Neural cell (in vitro differentiated cells): Measurements from ENCODE around the gene NRF1. TPM values are rescaled to one million over a fixed set of nuclear protein-coding genes. Genes with fewer than 3 reads are reported as not detected.

Source experiments
- H2AFZ ChIP-seq: fragments of 200-600, 300-800 bp; sonication (generic), shearing (Covaris generic); 2 replicates; pipeline ENCODE4 v1.6.0; 2014; ENCODE audit warnings: low read depth, mild to moderate bottlenecking, antibody characterized with exemption, low read length, moderate library complexity
- H3F3A ChIP-seq: fragments of 200-600 bp; shearing (Covaris generic); 2 replicates; pipeline ENCODE4 v1.6.1; 2016; ENCODE audit warnings: mild to moderate bottlenecking, moderate library complexity, mixed read lengths, antibody characterized with exemption, low read length; ENCODE audit not compliant: insufficient read depth, poor library complexity, severe bottlenecking
- H3K27ac ChIP-seq: fragments of 200-600, 300-800 bp; sonication (generic), shearing (Covaris generic); 2 replicates; pipeline ENCODE4 v1.5.1; 2014; ENCODE audit warnings: mild to moderate bottlenecking, low read length, moderate library complexity
- H3K27me3 ChIP-seq: fragments of 300-800, 200-600 bp; sonication (generic), shearing (Covaris generic); 2 replicates; pipeline ENCODE4 v1.6.0; 2014; ENCODE audit warnings: mild to moderate bottlenecking, low read depth, low read length, moderate library complexity; ENCODE audit not compliant: insufficient read depth
- H3K36me3 ChIP-seq: fragments of 300-800, 200-600 bp; sonication (generic), shearing (Covaris generic); 2 replicates; pipeline ENCODE4 v1.5.1; 2014; ENCODE audit warnings: mild to moderate bottlenecking, antibody characterized with exemption, low read length, moderate library complexity; ENCODE audit not compliant: insufficient read depth
- H3K4me2 ChIP-seq: fragments of 300-800, 200-600 bp; sonication (generic), shearing (Covaris generic); 2 replicates; pipeline ENCODE4 v1.6.0; 2014; ENCODE audit warnings: mild to moderate bottlenecking, low read length
- H3K4me3 ChIP-seq: fragments of 300-800, 200-600 bp; sonication (generic), shearing (Covaris generic); 2 replicates; pipeline ENCODE4 v1.5.1; 2014; ENCODE audit warnings: mild to moderate bottlenecking, low read length, moderate library complexity
- H3K79me2 ChIP-seq: fragments of 200-600 bp; shearing (Covaris generic); replicated peaks from 2 replicates; pipeline ENCODE4 v1.6.0; 2014; ENCODE audit warnings: mild to moderate bottlenecking, low read length, moderate library complexity; ENCODE audit not compliant: insufficient read depth
- H3K9ac ChIP-seq: fragments of 300-800, 200-600 bp; sonication (generic), shearing (Covaris generic); 2 replicates; pipeline ENCODE4 v1.6.1; 2016; ENCODE audit warnings: mild to moderate bottlenecking, low read length, mixed read lengths
- H3K9me2 ChIP-seq: fragments of 200-600 bp; shearing (Covaris generic); 2 replicates; pipeline ENCODE4 v1.6.1; 2016; ENCODE audit warnings: mild to moderate bottlenecking, low read length, mixed read lengths; ENCODE audit not compliant: insufficient read depth
- H3K9me3 ChIP-seq: fragments of 200-600, 300-800 bp; sonication (generic), shearing (Covaris generic); 2 replicates; pipeline ENCODE4 v1.6.1; 2016; ENCODE audit warnings: mild to moderate bottlenecking, mixed run types, low read length, moderate library complexity, mixed read lengths
- H4K20me1 ChIP-seq: fragments of 200-600 bp; shearing (Covaris generic); 2 replicates; pipeline ENCODE4 v1.6.1; 2016; ENCODE audit warnings: mild to moderate bottlenecking, mixed run types; ENCODE audit not compliant: insufficient read depth
- CTCF ChIP-seq: fragments of 450-650 bp; IDR thresholded peaks from 2 replicates; pipeline ENCODE4 v1.5.1; 2014; ENCODE audit warnings: antibody characterized with exemption, mild to moderate bottlenecking, moderate library complexity; ENCODE audit not compliant: poor library complexity, severe bottlenecking
- EP300 ChIP-seq: fragments of 450-650 bp; conservative IDR thresholded peaks from 2 replicates; pipeline ENCODE4 v1.6.1; 2014; ENCODE audit warnings: antibody characterized with exemption, mild to moderate bottlenecking, moderate library complexity; ENCODE audit not compliant: poor library complexity, severe bottlenecking
- EZH2 ChIP-seq: fragments of 200-600, 300-800 bp; shearing (Covaris generic), sonication (generic); IDR thresholded peaks from 2 replicates; pipeline ENCODE4 v1.6.1; 2014; ENCODE audit warnings: antibody characterized with exemption, low read length, borderline replicate concordance, mild to moderate bottlenecking; ENCODE audit not compliant: insufficient read depth, poor library complexity, severe bottlenecking
- MXI1 ChIP-seq: fragments of 450-650 bp; conservative IDR thresholded peaks from 2 replicates; pipeline ENCODE4 v1.6.1; 2014; ENCODE audit warnings: antibody characterized with exemption, mild to moderate bottlenecking; ENCODE audit not compliant: poor library complexity, severe bottlenecking
- POLR2AphosphoS5 ChIP-seq: IDR thresholded peaks from 2 replicates; pipeline ENCODE4 v1.6.1; 2012
- RAD21 ChIP-seq: fragments of 450-650 bp; conservative IDR thresholded peaks from 2 replicates; pipeline ENCODE4 v1.6.1; 2014; ENCODE audit warnings: antibody characterized with exemption, mild to moderate bottlenecking, moderate library complexity
- REST ChIP-seq: IDR thresholded peaks from 2 replicates; pipeline ENCODE4 v1.6.1; 2012; ENCODE audit warnings: borderline replicate concordance
- SMC3 ChIP-seq: fragments of 450-650 bp; conservative IDR thresholded peaks from 2 replicates; pipeline ENCODE4 v1.6.1; 2014; ENCODE audit warnings: antibody characterized with exemption, mild to moderate bottlenecking, moderate library complexity; ENCODE audit not compliant: poor library complexity
- TAF1 ChIP-seq: IDR thresholded peaks from 2 replicates; pipeline ENCODE4 v1.6.1; 2012; ENCODE audit warnings: low read depth
- polyA plus RNA-seq: library from polyadenylated mRNA; depleted of rRNA; stranded (reverse); fragments of >200 nt; gene quantifications from 2 replicates; pipeline ENCODE4 v1.2.3, GENCODE V29; 2014

Gene NRF1
- polyA plus RNA-seq, 1 donor from 2014 or later, result 13.2 TPM

- Histone ChIP-seq H3K4me2 (no peak overlapping the region), H3K4me3 (no peak overlapping the region), H3K9me2 (no peaks in the 10 kb centered on the region), H3K9me3 (no peaks in the 10 kb centered on the region), H3K9ac (no peak overlapping the region), H4K20me1 (no peaks in the 10 kb centered on the region), H3K79me2 (no peaks in the 10 kb centered on the region), H3K27me3 (no peaks in the 10 kb centered on the region), H3K27ac (no peak overlapping the region), H3F3A (no peaks in the 10 kb centered on the region), H3K36me3 (no peaks in the 10 kb centered on the region), H2AFZ (no peak overlapping the region)
- TF ChIP-seq REST (no peak), EP300 (no peak), TAF1 (no peak), MXI1 (no peak), POLR2AphosphoS5 (no peak), CTCF (no peak), RAD21 (no peak), EZH2 (no peak), SMC3 (no peak)
These were observed 73.3 kb downstream of the NRF1 start for GRCh38 chr7:129684777-129685176.

GRCh38 chr7:129686063-129686462 is 74.5 kb downstream of the NRF1 start:
- H3K27ac ChIP-seq, result no peak overlapping the region
- H3K9ac ChIP-seq, result no peak overlapping the region
- H3K9me2 ChIP-seq, result no peaks in the 10 kb centered on the region
- H3K79me2 ChIP-seq, result no peaks in the 10 kb centered on the region
- H2AFZ ChIP-seq, result no peak overlapping the region
- H3K4me3 ChIP-seq, result no peak overlapping the region
- no peaks in the 10 kb centered on the region for H3K36me3 ChIP-seq
- no peaks in the 10 kb centered on the region for H4K20me1 ChIP-seq
- TF ChIP-seq POLR2AphosphoS5, result no peak
- no peak for TF ChIP-seq EZH2
- no peak for TF ChIP-seq MXI1
- no peak for TF ChIP-seq EP300
- TF ChIP-seq REST, result no peak
- TF ChIP-seq SMC3, result no peak
- no peak for TF ChIP-seq RAD21
- TF ChIP-seq TAF1, result no peak
- no peak for TF ChIP-seq CTCF
- no peak overlapping the region for H3K4me2 ChIP-seq
- no peaks in the 10 kb centered on the region for H3K9me3 ChIP-seq
- no peaks in the 10 kb centered on the region for H3F3A ChIP-seq
- H3K27me3 ChIP-seq, result no peaks in the 10 kb centered on the region
